Retinal pigment epithelial cell (primary cell): ENCODE results near the gene RBMS3.

ENCODE experiments used
- DNase-seq: peaks from one replicate; pipeline ENCODE4 v3.0.0-alpha.2; 2010; ENCODE audit warnings: low read depth
- H3K4me3 ChIP-seq: 2 replicates; pipeline ENCODE4 v1.5.1; 2011; ENCODE audit warnings: mild to moderate bottlenecking, low read length, control low read depth, moderate library complexity
- CTCF ChIP-seq: conservative IDR thresholded peaks from 2 replicates; pipeline ENCODE4 v1.5.1; 2011; ENCODE audit warnings: low read depth, low read length, control low read depth, inconsistent platforms

Gene RBMS3

GRCh38 chr3:29565236-29565635 is 284.4 kb downstream of the RBMS3 start:
- no peak for TF ChIP-seq CTCF
- no peak for DNase-seq

GRCh38 chr3:29567501-29567900 is 286.6 kb downstream of the RBMS3 start:
- TF ChIP-seq CTCF, result no peak
- H3K4me3 ChIP-seq, result no peak overlapping the region
- DNase-seq, result no peak

More at GRCh38 chr3:29565236-29565635, 284.4 kb downstream of the RBMS3 start:
- H3K4me3 ChIP-seq, result no peak overlapping the region

GRCh38 chr3:29568355-29568754 is 287.5 kb downstream of the RBMS3 start:
- H3K4me3 ChIP-seq, result no peak overlapping the region
- TF ChIP-seq CTCF, result no peak
- no peak for DNase-seq

GRCh38 chr3:29576181-29576580 is 295.3 kb downstream of the RBMS3 start:
- H3K4me3 ChIP-seq, result no peak overlapping the region
- DNase-seq, result no peak
- no peak for TF ChIP-seq CTCF

- TF ChIP-seq CTCF, result no peak
- H3K4me3 ChIP-seq, result no peak overlapping the region
- DNase-seq, result no peak
These were observed 295.8 kb downstream of the RBMS3 start for GRCh38 chr3:29576675-29577074.

- DNase-seq, result no peak
- no peak for TF ChIP-seq CTCF
- H3K4me3 ChIP-seq, result no peak overlapping the region
These were observed 296.4 kb downstream of the RBMS3 start for GRCh38 chr3:29577250-29577649.

GRCh38 chr3:29581311-29581710 is 300.4 kb downstream of the RBMS3 start:
- no peak overlapping the region for H3K4me3 ChIP-seq
- DNase-seq, result no peak
- no peak for TF ChIP-seq CTCF
